Endothelial cell (in vitro differentiated cells): ENCODE data around the gene UBL4B. TPM values are rescaled to one million over a fixed set of nuclear protein-coding genes. Genes with fewer than 3 reads are reported as not detected.

ENCODE experiments used
- DNase-seq: peaks from one replicate; pipeline ENCODE4 v3.0.0; 2021; ENCODE audit warnings: low spot score
- H3K27ac Mint-ChIP-seq: one replicate; pipeline ENCODE4 v1.8.0; 2021; ENCODE audit warnings: mixed read lengths, inconsistent platforms; ENCODE audit not compliant: unreplicated experiment
- H3K27me3 Mint-ChIP-seq: one replicate; pipeline ENCODE4 v1.8.0; 2021; ENCODE audit warnings: mild to moderate bottlenecking, moderate library complexity, mixed read lengths, inconsistent platforms; ENCODE audit not compliant: unreplicated experiment
- H3K36me3 Mint-ChIP-seq: one replicate; pipeline ENCODE4 v1.8.0; 2021; ENCODE audit warnings: mild to moderate bottlenecking, low read depth, mixed read lengths, inconsistent platforms; ENCODE audit not compliant: unreplicated experiment
- H3K4me1 Mint-ChIP-seq: one replicate; pipeline ENCODE4 v1.8.0; 2021; ENCODE audit warnings: mild to moderate bottlenecking, mixed read lengths, inconsistent platforms; ENCODE audit not compliant: unreplicated experiment
- H3K4me3 Mint-ChIP-seq: one replicate; pipeline ENCODE4 v1.8.0; 2021; ENCODE audit warnings: mild to moderate bottlenecking, mixed read lengths, inconsistent platforms; ENCODE audit not compliant: unreplicated experiment
- H3K9me3 Mint-ChIP-seq: one replicate; pipeline ENCODE4 v1.8.0; 2021; ENCODE audit warnings: mixed read lengths, inconsistent platforms; ENCODE audit not compliant: unreplicated experiment
- CTCF ChIP-seq: fragments of 200-600 bp; sonication (generic); IDR thresholded peaks from one replicate; pipeline ENCODE4 v1.5.0; 2021; ENCODE audit warnings: antibody characterized with exemption; ENCODE audit not compliant: unreplicated experiment
- total RNA-seq: library from RNA; stranded (reverse); fragmentation: NEBNext Ultra II Directional; extraction: Animal tissue kit (Norgen Biotek cat#: 25700); gene quantifications from one replicate; pipeline ENCODE4 v1.2.1, GENCODE V29; 2021; ENCODE audit not compliant: unreplicated experiment

UBL4B gene
- total RNA-seq, 1 donor from 2014 or later, result not detected

- Mint-ChIP-seq H3K9me3 (no peaks in the 10 kb centered on the region), H3K36me3 (no peaks in the 10 kb centered on the region), H3K27me3 (peaks cover 15% of the 10 kb centered on the region), H3K4me3 (no peak overlapping the region), H3K4me1 (peaks cover 46% of the 10 kb centered on the region), H3K27ac (no peak overlapping the region)
- no peak for TF ChIP-seq CTCF
- DNase-seq, result no peak
Measured at GRCh38 chr1:110088739-110089316, 23.4 kb upstream of the UBL4B start.

GRCh38 chr1:110089561-110090275, 22.5 kb upstream of the UBL4B start:
- TF ChIP-seq CTCF, result no peak
- Mint-ChIP-seq H3K4me1 (peaks cover 46% of the 10 kb centered on the region), H3K27ac (no peak overlapping the region), H3K27me3 (peaks cover 18% of the 10 kb centered on the region), H3K36me3 (no peaks in the 10 kb centered on the region), H3K9me3 (no peaks in the 10 kb centered on the region), H3K4me3 (no peak overlapping the region)
- DNase-seq, result no peak

- no peak overlapping the region for H3K27ac Mint-ChIP-seq
- peaks cover 24% of the 10 kb centered on the region for H3K27me3 Mint-ChIP-seq
- no peak overlapping the region for H3K4me3 Mint-ChIP-seq
- peaks cover 39% of the 10 kb centered on the region for H3K4me1 Mint-ChIP-seq
- no peaks in the 10 kb centered on the region for H3K36me3 Mint-ChIP-seq
- TF ChIP-seq CTCF, result no peak
- no peaks in the 10 kb centered on the region for H3K9me3 Mint-ChIP-seq
- DNase-seq, result no peak
Measured at GRCh38 chr1:110091381-110091780, 20.9 kb upstream of the UBL4B start.

- no peak for DNase-seq
- Mint-ChIP-seq H3K4me3 (no peak overlapping the region), H3K36me3 (no peaks in the 10 kb centered on the region), H3K9me3 (no peaks in the 10 kb centered on the region), H3K27ac (no peak overlapping the region), H3K4me1 (peaks cover 35% of the 10 kb centered on the region), H3K27me3 (peaks cover 24% of the 10 kb centered on the region)
- no peak for TF ChIP-seq CTCF
Measured at GRCh38 chr1:110091791-110092190, 20.5 kb upstream of the UBL4B start.

- H3K36me3 Mint-ChIP-seq, result no peaks in the 10 kb centered on the region
- no peak for TF ChIP-seq CTCF
- H3K27ac Mint-ChIP-seq, result no peak overlapping the region
- DNase-seq, result no peak
- no peaks in the 10 kb centered on the region for H3K9me3 Mint-ChIP-seq
- H3K27me3 Mint-ChIP-seq, result peaks cover 18% of the 10 kb centered on the region
- H3K4me1 Mint-ChIP-seq, result peaks cover 30% of the 10 kb centered on the region
- no peak overlapping the region for H3K4me3 Mint-ChIP-seq
Measured at GRCh38 chr1:110092991-110093390, 19.3 kb upstream of the UBL4B start.
